Ureter (tissue), 1 donor: ENCODE results near the gene CD9. TPM values are rescaled to one million over a fixed set of nuclear protein-coding genes. Genes with fewer than 3 reads are reported as not detected.
A peak's percentile ranks its signal among the peaks of the same experiment; 100 is the strongest.
"Not testable (repeated sequence)": the region's sequence is repeated elsewhere in the genome, so short reads cannot be mapped to it uniquely, and the experiment has no call there.

Source experiments
- DNase-seq: peaks from one replicate; pipeline ENCODE4 v3.0.0-alpha.2; 2020; ENCODE audit warnings: low spot score
- total RNA-seq: library from RNA; stranded (reverse); gene quantifications from one replicate; pipeline ENCODE4 v1.2.4, GENCODE V29; 2023
- donor health status: DM: yes; HTN: yes; CAD: no.

Gene CD9
- total RNA-seq, 1 donor from 2014 or later: 427 TPM

- no peak for DNase-seq
These were observed 19.7 kb upstream of the CD9 start for GRCh38 chr12:6180268-6181051.

- no peak for DNase-seq
These were observed 19.0 kb upstream of the CD9 start for GRCh38 chr12:6181166-6181565.

- DNase-seq: no peak
These were observed 18.5 kb upstream of the CD9 start for GRCh38 chr12:6181583-6182278.

GRCh38 chr12:6182279-6182898 lies 17.8 kb upstream of the CD9 start:
- peak; percentile 75 for DNase-seq

DNA sequence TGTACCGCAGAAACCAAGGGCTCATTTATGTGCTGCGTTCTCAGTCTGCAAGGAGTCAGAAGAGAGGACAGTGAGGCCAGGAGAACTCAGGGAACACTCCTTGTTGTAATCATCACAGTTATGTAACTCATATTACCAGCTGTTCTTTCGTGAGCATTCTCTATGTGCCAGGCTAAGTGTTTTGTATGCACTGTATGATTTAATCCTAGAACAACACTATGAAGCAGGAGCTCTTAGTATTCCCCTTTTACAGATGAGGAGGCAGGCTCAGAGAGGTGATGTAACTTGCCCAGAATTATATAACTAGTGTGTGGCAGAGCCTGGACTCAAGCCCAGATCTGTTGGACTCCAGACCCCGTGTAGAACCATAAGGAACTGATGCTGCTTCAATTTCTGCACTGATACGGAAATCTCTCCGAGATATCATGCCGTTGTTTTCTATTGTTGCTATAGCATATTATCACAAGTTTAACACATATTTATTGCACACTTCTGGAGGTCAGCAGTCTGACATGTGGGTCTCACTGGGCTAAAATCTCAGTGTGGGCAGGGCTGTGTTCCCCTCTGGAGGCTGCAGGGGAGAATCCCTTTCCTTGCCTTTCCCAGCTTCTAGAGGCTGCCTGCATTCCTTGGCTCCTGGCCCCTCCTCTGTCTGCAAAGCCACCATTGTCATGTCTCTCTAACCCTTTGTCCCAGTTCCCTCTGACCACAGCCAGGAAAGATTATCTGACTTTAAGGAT lies 16.3 kb upstream of the CD9 start:
- DNase-seq: no peak

DNA sequence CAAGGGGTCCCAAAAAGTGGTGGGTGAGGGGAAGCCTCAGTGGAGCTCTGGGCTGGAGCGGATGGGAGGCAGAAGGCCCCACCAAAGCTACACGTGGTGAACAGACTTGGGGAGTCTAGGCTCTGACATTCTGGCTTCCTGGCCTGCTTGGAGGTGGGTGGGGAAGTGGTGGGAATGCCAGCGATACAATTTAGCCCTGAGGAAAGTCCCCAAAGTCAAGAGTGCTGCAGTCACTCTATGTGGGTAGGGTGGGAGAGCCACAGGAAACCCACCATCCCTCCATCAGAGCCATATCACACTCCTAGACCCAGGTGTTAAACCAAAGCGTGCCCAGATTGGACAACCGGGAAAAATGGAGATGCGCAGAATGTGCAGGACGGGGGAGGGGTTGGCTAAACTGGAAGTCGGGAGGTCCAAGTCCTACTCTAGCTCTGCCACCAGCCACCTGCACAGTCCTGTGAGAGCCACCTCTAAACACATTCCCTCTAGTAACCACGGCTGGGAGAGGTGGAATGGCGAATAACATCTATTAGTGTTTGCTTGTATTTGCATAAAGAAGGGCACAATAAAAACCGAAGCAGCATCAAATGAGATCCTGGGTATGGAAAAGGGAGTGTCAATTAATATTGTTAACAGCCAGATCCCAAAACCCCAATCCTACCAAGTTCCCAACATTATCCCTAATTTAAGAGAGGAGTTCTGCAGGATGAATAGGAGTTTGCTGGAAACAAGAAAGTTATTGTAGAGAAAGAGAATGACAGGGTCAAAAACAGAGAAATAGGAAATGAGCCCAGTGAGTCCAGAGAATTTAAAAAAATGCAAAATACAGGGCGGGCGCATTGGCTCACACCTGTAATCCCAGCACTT lies 14.0 kb upstream of the CD9 start:
- no peak for DNase-seq

- DNase-seq: no peak
These were observed 12.0 kb upstream of the CD9 start for GRCh38 chr12:6187948-6188793.

- no peak for DNase-seq
These were observed 11.2 kb upstream of the CD9 start for GRCh38 chr12:6189028-6189427.

GRCh38 chr12:6189952-6190598 lies 10.1 kb upstream of the CD9 start:
- DNase-seq: not testable (repeated sequence)

GRCh38 chr12:6190767-6191530 lies 9.3 kb upstream of the CD9 start:
- DNase-seq: not testable (repeated sequence)

- DNase-seq: no peak
These were observed 7.4 kb upstream of the CD9 start for GRCh38 chr12:6192604-6193380.

DNA sequence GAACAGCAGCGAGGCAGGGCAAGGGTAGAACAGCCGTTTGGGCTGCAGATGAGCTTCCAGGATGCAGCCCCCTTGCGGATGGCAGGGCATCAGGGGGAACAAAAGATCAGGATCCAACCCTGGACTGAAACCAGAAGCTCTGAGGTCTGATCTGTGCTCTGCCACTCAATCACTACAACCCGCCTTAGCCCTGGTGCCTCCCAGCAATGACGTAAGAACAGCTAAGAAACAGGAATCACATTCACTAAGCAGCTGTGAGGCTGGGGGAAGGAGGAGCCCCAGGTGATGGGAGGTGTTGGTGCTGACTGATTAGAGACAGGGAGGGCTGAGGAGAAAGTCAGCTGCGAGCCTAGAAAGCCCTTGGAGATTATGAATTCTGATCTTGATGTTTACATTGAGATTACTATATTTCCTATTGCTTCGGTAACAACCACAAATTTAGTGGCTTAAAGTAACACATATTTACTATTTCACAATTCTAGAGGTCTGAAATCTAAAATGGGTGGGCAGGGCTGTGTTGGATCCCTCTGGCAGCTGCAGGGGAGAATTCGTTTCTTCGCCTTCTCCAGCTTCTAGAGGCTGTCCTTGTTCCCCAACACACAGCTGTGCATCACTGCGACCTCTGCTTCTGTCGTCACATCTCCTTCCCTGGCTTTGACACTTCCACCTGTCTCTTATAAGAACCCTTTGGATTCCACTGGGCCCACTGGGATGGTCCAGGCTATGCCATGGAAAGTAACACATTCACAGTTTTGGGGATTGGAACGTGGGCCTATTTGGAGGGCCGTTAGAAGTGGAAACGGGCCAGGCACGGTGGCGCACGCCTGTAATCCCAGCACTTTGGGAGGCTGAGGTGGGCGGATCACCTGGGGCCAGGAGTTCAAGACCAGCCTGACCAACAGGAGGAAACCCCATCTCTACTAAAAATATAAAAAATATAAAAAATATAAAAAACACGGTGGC lies 6.1 kb upstream of the CD9 start:
- DNase-seq: no peak

DNA sequence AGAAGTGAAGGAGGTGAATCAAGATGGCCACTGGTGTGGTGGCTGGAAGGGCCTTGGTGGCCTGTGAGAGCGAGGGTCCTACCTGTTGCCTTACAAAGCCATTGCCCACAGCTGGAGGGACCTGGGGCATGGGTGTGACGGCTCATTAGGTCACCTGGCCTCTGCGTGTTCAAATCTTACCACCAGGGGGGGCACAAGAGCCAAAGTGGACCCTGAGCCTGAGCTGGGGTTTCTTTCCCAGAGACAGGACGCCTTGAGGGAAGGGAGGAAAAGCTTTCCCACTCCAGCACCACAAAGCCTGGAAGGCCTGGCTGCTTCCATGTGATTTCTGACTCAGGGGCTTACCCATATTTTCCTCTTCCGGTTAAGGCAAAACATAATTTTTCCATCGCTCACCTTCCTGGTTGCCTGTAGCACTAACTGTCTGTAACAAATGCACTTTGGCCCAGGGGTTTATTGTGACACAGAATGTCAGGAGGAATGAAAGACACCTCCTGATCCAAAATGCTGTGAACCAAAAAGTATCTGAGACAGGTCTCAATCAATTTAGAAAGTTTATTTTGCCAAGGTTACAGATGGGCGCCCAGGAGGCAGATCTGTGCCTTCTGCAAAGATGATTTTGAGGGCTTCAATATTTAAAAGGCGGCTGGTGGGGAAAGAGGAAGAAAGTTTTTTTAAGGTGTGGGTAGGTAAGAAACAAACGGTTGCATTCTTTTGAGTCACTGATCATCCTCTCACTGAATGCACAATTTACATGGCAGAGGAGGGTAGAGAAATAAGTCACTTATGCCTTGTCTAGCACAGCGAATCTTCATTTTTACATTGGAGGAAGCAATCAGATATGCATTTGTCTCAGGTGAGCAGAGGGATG lies 4.3 kb upstream of the CD9 start:
- peak; percentile 90 for DNase-seq

GRCh38 chr12:6198051-6198450 lies 2.1 kb upstream of the CD9 start:
- no peak for DNase-seq

DNA sequence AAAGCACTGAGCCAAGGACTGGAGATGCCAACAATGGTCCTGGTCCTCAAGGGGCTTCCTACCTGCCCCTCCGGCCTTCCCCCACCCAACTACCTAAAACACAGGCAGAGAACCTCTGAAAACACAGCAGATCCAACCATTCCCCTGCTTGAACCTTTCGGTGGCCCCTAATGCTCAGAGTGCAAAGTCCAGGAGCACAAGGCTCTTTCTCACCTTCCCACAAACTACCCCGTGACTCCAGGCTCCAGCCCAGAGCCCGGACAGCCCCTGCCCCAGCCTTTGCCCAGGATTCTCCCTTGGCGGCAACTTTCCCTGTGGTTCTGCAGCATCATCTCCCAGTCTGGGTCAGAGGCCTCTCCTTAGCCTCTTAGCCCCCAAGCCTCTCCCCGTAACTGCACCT lies 1.6 kb upstream of the CD9 start:
- no peak for DNase-seq

DNA sequence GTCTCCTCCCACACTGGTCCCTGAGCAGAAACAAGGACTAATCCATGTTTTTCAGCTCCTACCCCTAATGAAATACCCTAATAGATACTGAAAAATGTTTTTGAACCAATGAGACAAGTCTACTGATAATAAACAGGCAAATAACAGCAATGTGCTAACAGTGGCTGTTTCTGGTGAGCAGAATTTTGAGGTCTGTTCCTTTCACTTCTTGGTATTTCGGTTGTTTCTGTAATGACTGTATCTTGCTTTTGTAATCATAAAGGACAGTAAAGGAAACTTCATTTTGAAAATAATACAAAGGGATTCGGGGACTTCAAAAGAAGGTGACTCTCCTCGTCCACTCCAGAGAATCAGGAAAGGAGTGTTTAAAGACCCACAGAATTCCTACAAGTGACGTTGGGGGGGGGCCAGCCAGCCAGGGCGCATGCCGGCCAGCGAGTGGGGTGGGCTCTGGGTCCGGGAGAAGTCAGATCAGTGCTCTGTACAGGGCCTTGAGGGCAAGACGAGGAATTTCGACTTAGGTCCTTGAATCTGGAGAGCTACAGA lies 1.1 kb upstream of the CD9 start:
- DNase-seq: no peak
